ENCODE data around the gene LORICRIN. TPM values are rescaled to one million over a fixed set of nuclear protein-coding genes. Genes with fewer than 3 reads are reported as not detected.

The LORICRIN gene
- total and polyA plus RNA-seq, 2 donors (not counting 1 experiment from before 2014, with no cell fraction given): 0.39 TPM; not detected in 1

DNA sequence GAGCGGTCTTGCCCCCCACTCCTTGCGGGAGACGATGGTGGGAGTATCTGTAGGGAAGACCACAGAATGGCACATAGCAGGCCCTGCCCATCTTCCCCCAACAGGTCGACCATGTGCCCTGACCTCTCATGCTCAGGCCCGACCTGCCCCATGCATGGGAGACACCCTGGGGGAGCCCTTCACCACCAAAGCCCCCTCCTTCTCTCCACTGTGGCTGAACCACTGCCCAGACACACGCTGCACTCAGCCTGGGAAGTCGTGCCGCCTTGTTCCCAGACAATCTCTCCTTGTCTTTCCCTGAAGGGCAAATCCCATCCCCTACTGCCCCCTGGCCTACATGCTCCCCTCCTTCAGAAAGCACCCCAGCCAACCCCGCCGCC is 47.7 kb downstream of the LORICRIN start:
- ATAC-seq (ENCODE audit: low read depth) (no peak), DNase-seq (no peak)
- no peak overlapping the region for H3K4me3 ChIP-seq (ENCODE audit: control extremely low read depth in 1 of 5, extremely low read depth in 1 of 5, insufficient read depth in 1 of 5, low read depth in 2 of 5, low read length in 4 of 5)
- H3K4me1 ChIP-seq (ENCODE audit: control insufficient read depth in 2 of 2, insufficient read depth in 2 of 2, low read length in 2 of 2): no peaks in the 10 kb centered on the region
- Mint-ChIP-seq H3K27ac (no peak overlapping the region), H3K9me3 (ENCODE audit: insufficient read depth) (no peaks in the 10 kb centered on the region), H3K27me3 (peaks cover 34% of the 10 kb centered on the region), H3K4me1 (no peaks in the 10 kb centered on the region), H3K4me3 (no peak overlapping the region)
- intact Hi-C loops (cut with micrococcal nuclease): no loop called here
- ChIA-PET POLR2A (no interaction called here), CTCF (interaction anchor here (0.7 kb wide), 1 partner anchor 9 kb away, joined by 3 read pairs; no protein-coding TSS in a partner anchor)
- H4K20me1 ChIP-seq (ENCODE audit: control insufficient read depth, insufficient read depth, low read length, poor library complexity, severe bottlenecking): no peaks in the 10 kb centered on the region
- no peaks in the 10 kb centered on the region for H3K79me2 ChIP-seq (ENCODE audit: control insufficient read depth, insufficient read depth, low read length)
- no peaks in the 10 kb centered on the region for H3K36me3 ChIP-seq (replicated peaks in 1 of 2; ENCODE audit: control extremely low read depth in 1 of 2, control insufficient read depth in 1 of 2, extremely low read depth in 1 of 2, insufficient read depth in 2 of 2, low read length in 1 of 2)
- no peak overlapping the region for H2AFZ ChIP-seq (ENCODE audit: insufficient read depth, low read depth, low read length, poor library complexity, severe bottlenecking)
- no peak overlapping the region for H3K9ac ChIP-seq (ENCODE audit: low read length)
- no peak overlapping the region for H3K27ac ChIP-seq (ENCODE audit: low read length in 2 of 2)
- no peak for TF ChIP-seq EZH2 (IDR thresholded peaks at IDR 0.05; ENCODE audit: borderline replicate concordance, insufficient read depth, low read depth, low read length, poor library complexity, severe bottlenecking)
- TF ChIP-seq, protein P1, sequence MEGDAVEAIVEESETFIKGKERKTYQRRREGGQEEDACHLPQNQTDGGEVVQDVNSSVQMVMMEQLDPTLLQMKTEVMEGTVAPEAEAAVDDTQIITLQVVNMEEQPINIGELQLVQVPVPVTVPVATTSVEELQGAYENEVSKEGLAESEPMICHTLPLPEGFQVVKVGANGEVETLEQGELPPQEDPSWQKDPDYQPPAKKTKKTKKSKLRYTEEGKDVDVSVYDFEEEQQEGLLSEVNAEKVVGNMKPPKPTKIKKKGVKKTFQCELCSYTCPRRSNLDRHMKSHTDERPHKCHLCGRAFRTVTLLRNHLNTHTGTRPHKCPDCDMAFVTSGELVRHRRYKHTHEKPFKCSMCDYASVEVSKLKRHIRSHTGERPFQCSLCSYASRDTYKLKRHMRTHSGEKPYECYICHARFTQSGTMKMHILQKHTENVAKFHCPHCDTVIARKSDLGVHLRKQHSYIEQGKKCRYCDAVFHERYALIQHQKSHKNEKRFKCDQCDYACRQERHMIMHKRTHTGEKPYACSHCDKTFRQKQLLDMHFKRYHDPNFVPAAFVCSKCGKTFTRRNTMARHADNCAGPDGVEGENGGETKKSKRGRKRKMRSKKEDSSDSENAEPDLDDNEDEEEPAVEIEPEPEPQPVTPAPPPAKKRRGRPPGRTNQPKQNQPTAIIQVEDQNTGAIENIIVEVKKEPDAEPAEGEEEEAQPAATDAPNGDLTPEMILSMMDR (IDR thresholded peaks at IDR 0.05): no peak
- WGBS (ENCODE audit: insufficient coverage): 90% methylated on average over 10 of the region's 10 CpGs
- H3K9me3 ChIP-seq (ENCODE audit: control extremely low read depth in 1 of 3, control insufficient read depth in 2 of 3, insufficient read depth in 1 of 3, low read length in 2 of 3): no peaks in the 10 kb centered on the region
- H3K4me2 ChIP-seq (replicated peaks; ENCODE audit: low read depth, low read length, poor library complexity, severe bottlenecking): no peak overlapping the region
- H3K27me3 ChIP-seq (replicated peaks in 1 of 4; ENCODE audit: control extremely low read depth in 1 of 4, control insufficient read depth in 3 of 4, insufficient read depth in 4 of 4, low read length in 3 of 4): no peaks in the 10 kb centered on the region

DNA sequence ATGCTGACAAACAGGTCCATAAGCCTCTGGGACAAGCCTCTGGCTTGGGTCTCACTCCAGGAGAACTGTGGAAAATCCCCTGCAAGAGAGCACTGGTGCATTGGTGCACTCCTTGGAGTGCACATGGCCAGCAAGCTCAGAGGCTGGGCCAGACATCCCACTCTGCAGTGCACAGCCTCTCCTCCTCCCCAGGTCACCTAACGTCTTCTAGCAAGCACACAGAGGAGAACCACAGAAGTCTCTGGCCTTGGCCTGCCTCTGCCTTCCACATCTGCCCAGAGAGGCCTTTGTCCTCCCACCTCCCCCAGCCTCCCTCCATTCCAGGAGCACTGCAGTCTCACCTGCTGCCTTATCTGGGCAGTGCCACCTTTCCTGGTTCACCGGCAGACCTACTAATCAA is 49.1 kb downstream of the LORICRIN start:
- Histone ChIP-seq H3K36me3 (replicated peaks in 1 of 2; ENCODE audit: control extremely low read depth in 1 of 2, control insufficient read depth in 1 of 2, extremely low read depth in 1 of 2, insufficient read depth in 2 of 2, low read length in 1 of 2) (no peaks in the 10 kb centered on the region), H3K4me2 (replicated peaks; ENCODE audit: low read depth, low read length, poor library complexity, severe bottlenecking) (no peak overlapping the region), H3K9ac (ENCODE audit: low read length) (no peak overlapping the region), H3K9me3 (ENCODE audit: control extremely low read depth in 1 of 3, control insufficient read depth in 2 of 3, insufficient read depth in 1 of 3, low read length in 2 of 3) (no peaks in the 10 kb centered on the region), H3K27ac (ENCODE audit: low read length in 2 of 2) (no peak overlapping the region), H2AFZ (ENCODE audit: insufficient read depth, low read depth, low read length, poor library complexity, severe bottlenecking) (no peak overlapping the region), H3K4me3 (ENCODE audit: control extremely low read depth in 1 of 5, extremely low read depth in 1 of 5, insufficient read depth in 1 of 5, low read depth in 2 of 5, low read length in 4 of 5) (no peak overlapping the region), H3K27me3 (replicated peaks in 1 of 4; ENCODE audit: control extremely low read depth in 1 of 4, control insufficient read depth in 3 of 4, insufficient read depth in 4 of 4, low read length in 3 of 4) (peaks cover 0 to 3% (median 0%) of the 10 kb centered on the region in 4 experiments), H4K20me1 (ENCODE audit: control insufficient read depth, insufficient read depth, low read length, poor library complexity, severe bottlenecking) (no peaks in the 10 kb centered on the region), H3K79me2 (ENCODE audit: control insufficient read depth, insufficient read depth, low read length) (no peaks in the 10 kb centered on the region), H3K4me1 (ENCODE audit: control insufficient read depth in 2 of 2, insufficient read depth in 2 of 2, low read length in 2 of 2) (no peaks in the 10 kb centered on the region)
- no peaks in the 10 kb centered on the region for H3K9me3 Mint-ChIP-seq (ENCODE audit: insufficient read depth)
- H3K27me3 Mint-ChIP-seq: peaks cover 42% of the 10 kb centered on the region
- DNase-seq: no peak
- no peak for ATAC-seq (ENCODE audit: low read depth)
- no peak for TF ChIP-seq EZH2 (IDR thresholded peaks at IDR 0.05; ENCODE audit: borderline replicate concordance, insufficient read depth, low read depth, low read length, poor library complexity, severe bottlenecking)
- TF ChIP-seq, protein P1 (IDR thresholded peaks at IDR 0.05): no peak
- ChIA-PET POLR2A (no interaction called here), CTCF (no interaction called here)
- WGBS (ENCODE audit: insufficient coverage): 100% methylated on average over 2 of the region's 2 CpGs
- H3K4me3 Mint-ChIP-seq: no peak overlapping the region
- H3K4me1 Mint-ChIP-seq: no peaks in the 10 kb centered on the region
- intact Hi-C loops (cut with micrococcal nuclease): no loop called here
- H3K27ac Mint-ChIP-seq: no peak overlapping the region

Data from B cell (primary cell).